GM12872 (cell line): ENCODE measurements around the gene TMEM234.

Source experiments
- CTCF ChIP-seq: IDR thresholded peaks from 3 replicates; pipeline ENCODE4 v1.5.1; 2011; ENCODE audit warnings: low read depth, mild to moderate bottlenecking, low read length, moderate library complexity; ENCODE audit not compliant: insufficient read depth

Gene TMEM234

GRCh38 chr1:32216566-32216965, 5.6 kb downstream of the TMEM234 start:
- TF ChIP-seq CTCF: no peak

- TF ChIP-seq CTCF: peak; percentile 89
Measured at GRCh38 chr1:32215629-32216480, 6.3 kb downstream of the TMEM234 start.

GRCh38 chr1:32208891-32209328, 13.2 kb downstream of the TMEM234 start, which contains the start of gene DCDC2B:
TSS of gene DCDC2B (plus strand) at chr1:32209089. CDS start at chr1:32209094, 5 bp downstream.
- no peak for TF ChIP-seq CTCF

GRCh38 chr1:32208469-32208868, 13.7 kb downstream of the TMEM234 start:
- TF ChIP-seq CTCF: no peak

- TF ChIP-seq CTCF: no peak
Measured at GRCh38 chr1:32205401-32206370, 16.5 kb downstream of the TMEM234 start, which contains the start of gene IQCC. TSS of gene IQCC (plus strand) at chr1:32205671. CDS start at chr1:32205682, 11 bp downstream.

GRCh38 chr1:32204943-32205361, 17.2 kb downstream of the TMEM234 start:
- no peak for TF ChIP-seq CTCF
